Measurements from ENCODE around the gene YAF2.
A peak's percentile ranks its signal among the peaks of the same experiment; 100 is the strongest.

Gene YAF2

GRCh38 chr12:42141981-42142606 is 96.0 kb downstream of the YAF2 start:
- DNase-seq: peak; percentile 82

GRCh38 chr12:42140901-42141300 is 97.1 kb downstream of the YAF2 start:
- DNase-seq: no peak

GRCh38 chr12:42135259-42135814 is 102.7 kb downstream of the YAF2 start:
- no peak for DNase-seq

DNA sequence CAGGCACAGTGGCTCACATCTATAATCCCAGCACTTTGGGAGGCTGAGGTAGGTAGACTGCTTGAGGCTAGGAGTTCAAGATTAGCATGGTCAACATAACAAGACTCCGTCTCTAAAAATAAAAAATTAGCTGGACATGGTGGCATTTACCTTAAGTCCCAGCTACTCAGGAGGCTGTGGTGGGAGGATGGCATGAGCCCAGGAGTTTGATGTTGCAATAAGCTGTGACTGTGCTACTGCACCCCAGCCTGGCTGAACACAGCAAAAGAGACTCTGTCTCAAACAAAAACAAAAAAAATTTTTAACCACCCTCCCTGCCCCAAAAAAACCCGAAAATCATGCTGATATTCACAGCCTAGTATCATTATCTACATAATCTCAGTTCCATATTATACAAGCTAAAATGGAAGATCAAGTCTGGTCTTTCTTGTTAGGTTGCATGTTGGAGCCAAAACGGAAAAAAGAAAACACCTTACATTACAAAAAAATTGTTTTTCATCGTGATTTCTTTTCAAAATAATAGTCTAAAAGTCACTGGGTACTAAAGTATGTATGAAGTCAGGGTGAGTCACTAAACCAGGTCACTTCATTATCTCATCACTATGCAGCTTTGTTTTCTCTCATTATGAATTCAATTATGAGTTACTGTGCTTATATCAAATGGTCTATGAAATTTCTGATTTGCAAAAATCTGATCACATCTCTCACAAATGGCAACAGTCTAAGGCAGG is 107.2 kb downstream of the YAF2 start:
- DNase-seq: peak; percentile 37

DNA sequence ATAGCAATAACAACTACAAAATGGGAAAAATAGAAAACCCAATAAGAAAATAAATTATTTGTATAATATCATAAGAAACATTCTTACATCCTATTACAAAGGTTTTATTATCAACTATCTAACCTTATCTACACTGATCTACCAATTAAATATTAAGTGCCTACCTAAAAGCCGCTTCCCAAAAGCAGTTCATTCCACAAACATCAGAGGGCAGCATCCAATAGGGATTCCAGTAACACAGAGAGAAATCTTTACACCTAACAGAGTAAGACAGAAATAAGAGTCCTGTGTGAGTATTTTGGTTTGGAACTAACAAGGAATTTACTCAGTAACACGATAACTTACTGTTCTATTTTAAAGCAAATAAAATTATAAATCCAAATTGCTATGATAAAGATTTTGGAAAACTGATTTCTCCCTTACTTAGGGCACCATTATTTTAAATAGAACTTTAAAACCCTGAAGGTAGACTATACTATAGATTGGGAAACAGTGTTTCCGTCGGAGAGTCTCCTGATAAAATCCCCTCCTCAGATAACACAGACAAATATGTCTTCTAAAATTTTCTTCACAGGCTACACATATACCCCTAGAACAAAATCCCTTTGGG is 108.3 kb downstream of the YAF2 start:
- peak; percentile 77 for DNase-seq

GRCh38 chr12:42128888-42129287 is 109.2 kb downstream of the YAF2 start:
- DNase-seq: no peak

DNA sequence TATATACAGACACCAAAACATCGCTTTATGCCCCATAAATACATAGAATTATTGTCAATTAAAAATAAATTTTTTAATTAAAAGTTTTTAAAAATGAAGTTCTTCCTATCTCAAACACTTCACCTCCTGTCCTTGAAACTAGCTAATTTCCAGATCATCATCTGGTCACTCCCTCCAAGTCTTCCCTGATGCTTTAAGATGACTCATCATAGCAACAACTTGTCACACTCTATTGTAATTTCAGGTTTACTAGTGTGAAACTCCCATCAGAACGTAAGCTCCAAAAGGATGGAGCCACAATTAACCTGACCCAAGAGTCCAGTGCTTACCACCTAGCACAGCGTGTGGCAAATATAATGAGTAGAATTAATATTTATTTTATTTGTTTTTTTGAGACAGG is 109.7 kb downstream of the YAF2 start:
- no peak for DNase-seq

- no peak for DNase-seq
These were observed 111.1 kb downstream of the YAF2 start for GRCh38 chr12:42126963-42127362.

DNA sequence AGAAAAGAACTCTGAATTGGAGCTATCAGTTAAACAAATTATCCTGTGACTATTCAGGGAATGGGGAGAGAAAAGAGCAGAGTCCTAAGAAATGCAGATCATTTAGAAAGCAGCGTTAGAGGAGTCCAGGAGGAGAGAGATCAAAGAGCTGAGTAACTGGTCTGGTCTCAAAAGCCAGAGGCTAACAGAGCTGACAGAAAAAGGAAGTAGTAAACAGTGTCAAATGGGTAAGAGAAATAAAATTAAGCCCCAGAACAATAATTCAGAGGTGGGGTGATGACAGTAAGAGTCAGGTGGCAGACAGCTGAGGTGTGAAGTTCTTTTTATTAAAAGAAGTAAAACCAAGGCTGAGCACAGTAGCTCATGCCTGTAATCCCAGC is 112.7 kb downstream of the YAF2 start:
- peak; percentile 50 for DNase-seq

DNA sequence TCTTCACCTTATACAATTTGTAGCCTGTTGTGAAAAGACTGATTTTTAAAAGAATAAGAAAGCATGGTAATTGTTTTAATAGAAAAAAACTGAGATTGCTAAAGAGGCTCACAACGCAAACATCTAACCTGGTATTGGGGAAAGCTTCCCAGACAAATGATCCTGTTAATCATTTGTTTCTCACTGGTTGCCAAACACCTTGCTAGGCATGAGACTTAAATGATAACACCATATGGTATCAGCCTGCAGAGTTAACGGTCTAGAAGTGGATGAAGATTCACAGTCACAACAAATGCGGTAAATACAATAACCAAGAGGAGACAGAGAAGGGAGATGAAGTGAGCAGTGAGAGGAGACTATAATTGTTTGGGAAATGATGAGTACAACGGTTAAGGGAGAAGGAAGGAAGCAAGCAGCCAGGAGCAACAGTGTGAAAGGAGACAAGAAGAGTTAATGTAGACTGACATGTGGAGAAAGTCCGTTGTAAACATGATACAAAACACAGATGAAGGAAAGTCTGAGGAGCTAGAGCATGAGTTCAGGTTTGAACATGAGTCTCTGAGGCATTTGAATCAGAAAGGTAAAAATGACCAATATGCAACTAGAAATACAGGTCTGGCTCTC is 113.2 kb downstream of the YAF2 start:
- DNase-seq: no peak

DNA sequence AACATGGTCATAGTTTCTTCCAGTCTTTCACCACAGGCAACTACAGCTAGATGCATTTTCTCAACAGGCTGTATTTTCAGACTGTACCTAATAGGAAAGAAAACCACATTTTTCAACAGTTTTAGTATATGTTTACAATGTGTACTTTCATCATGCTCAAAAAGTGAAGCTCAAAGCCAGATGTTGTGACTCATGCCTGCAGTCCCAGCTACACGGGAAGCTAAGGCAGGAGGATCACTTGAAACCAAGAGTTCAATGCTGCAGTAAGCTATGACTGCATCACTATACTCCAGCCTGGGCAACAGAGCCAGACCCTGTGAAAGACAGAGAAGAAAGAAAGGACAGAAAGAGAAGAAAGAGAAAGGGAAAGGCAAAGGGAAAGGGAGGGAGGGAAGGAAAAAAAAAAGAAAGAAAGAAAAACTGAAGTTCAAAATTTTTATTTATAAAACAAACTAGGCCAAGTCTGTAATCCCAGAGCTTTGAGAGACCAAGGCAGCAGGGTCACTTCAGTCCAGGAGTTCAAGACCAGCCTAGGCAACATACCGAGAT is 118.9 kb downstream of the YAF2 start:
- no peak for DNase-seq

DNA sequence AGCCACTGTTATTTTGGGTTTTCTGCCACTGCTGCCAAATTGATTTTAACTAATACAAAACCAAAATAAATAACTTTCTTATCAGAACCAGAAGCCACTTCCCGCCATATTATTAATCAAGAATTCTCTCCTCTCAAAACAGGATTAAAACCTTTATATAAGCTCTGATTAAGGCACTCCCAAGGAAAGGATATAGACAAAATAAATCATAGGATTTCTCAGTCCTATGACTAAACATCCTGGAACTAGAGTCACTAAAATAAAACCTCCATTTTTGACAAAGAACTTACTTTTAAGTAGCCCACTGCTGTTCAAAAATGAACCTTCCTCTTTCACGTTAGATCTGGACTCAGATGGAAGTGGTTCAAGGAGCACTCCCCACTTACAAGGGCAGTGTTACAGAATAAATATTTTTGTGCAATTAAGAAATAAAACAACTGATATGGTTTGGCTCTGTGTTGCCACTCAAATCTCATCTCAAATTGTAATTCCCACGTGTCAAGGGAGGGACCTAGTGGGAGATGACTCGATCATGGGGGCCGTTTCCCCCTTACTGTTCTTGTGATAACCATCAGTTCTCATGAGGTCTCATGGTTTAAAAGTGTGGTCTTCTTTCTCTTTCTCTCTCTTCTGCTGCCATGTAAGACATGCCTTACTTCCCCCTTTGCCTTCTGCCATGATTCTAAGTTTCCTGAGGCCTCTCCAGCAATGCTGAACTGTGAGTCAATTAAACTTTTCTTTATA is 119.7 kb downstream of the YAF2 start:
- no peak for DNase-seq

DNA sequence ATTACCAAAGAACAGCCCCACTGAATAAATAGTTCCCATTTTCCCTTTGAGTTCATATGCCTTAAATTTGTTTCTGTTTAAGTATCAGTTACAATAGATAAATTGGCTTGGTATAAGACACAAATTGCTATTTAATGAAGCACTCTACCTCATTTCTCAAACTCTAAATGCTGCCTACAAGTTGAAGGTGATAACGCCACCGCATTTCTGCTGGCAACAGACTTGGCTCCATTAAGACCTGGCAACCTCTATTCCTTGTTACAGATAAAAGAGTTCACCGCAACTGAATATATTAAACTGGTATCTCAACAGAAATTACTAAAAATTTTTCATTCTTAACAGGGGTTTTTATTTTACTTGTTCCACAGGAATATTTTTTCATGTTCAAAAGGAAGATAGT is 129.0 kb downstream of the YAF2 start:
- no peak for DNase-seq

Data from hematopoietic multipotent progenitor cell treated with erythropoietin and hydrocortisone succinate and interleukin-3 and kit ligand, for 4 days (in vitro differentiated cells).